ENCODE results near the gene CHMP6.

- no peak for TF ChIP-seq ELF1 (IDR thresholded peaks at IDR 0.05; ENCODE audit: borderline replicate concordance, low read depth)
- TF ChIP-seq POLR2A (IDR thresholded peaks at IDR 0.05; ENCODE audit: borderline replicate concordance, extremely low read depth, insufficient read depth, insufficient read length): no peak
- TF ChIP-seq, protein P1, sequence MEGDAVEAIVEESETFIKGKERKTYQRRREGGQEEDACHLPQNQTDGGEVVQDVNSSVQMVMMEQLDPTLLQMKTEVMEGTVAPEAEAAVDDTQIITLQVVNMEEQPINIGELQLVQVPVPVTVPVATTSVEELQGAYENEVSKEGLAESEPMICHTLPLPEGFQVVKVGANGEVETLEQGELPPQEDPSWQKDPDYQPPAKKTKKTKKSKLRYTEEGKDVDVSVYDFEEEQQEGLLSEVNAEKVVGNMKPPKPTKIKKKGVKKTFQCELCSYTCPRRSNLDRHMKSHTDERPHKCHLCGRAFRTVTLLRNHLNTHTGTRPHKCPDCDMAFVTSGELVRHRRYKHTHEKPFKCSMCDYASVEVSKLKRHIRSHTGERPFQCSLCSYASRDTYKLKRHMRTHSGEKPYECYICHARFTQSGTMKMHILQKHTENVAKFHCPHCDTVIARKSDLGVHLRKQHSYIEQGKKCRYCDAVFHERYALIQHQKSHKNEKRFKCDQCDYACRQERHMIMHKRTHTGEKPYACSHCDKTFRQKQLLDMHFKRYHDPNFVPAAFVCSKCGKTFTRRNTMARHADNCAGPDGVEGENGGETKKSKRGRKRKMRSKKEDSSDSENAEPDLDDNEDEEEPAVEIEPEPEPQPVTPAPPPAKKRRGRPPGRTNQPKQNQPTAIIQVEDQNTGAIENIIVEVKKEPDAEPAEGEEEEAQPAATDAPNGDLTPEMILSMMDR (IDR thresholded peaks at IDR 0.05 in 2 of 3, conservative IDR thresholded peaks at IDR 0.05 in 1 of 3; ENCODE audit: borderline replicate concordance in 1 of 3, insufficient read depth in 1 of 3, low read depth in 2 of 3, low read length in 2 of 3): no peak
- no peak for TF ChIP-seq EZH2 (IDR thresholded peaks at IDR 0.05)
- TF ChIP-seq RAD21 (IDR thresholded peaks at IDR 0.05; ENCODE audit: low read depth): no peak
- no peak for TF ChIP-seq TCF7L2 (IDR thresholded peaks at IDR 0.05; ENCODE audit: borderline replicate concordance, extremely low read depth, insufficient read depth, insufficient read length)
- TF ChIP-seq SIN3A (IDR thresholded peaks at IDR 0.05; ENCODE audit: low read depth): no peak
These were observed 34.1 kb downstream of the CHMP6 start for GRCh38 chr17:81025741-81026129.
